Neural progenitor cell (in vitro differentiated cells): ENCODE results near the gene PLAC1. TPM values are rescaled to one million over a fixed set of nuclear protein-coding genes. Genes with fewer than 3 reads are reported as not detected.

Source experiments
- DNase-seq: peaks from one replicate; pipeline ENCODE4 v3.0.0-alpha.2; 2016; ENCODE audit warnings: low spot score
- H2AFZ ChIP-seq: fragments of 200-600 bp; sonication (generic); replicated peaks from 2 replicates; pipeline ENCODE4 v1.6.1; 2016; ENCODE audit warnings: antibody characterized with exemption
- H3F3A ChIP-seq: fragments of 200-600 bp; sonication (generic); 2 replicates; pipeline ENCODE4 v1.6.1; 2016; ENCODE audit warnings: antibody characterized with exemption, low read depth
- H3K27ac ChIP-seq: fragments of 200-600 bp; sonication (generic); 2 replicates; pipeline ENCODE4 v1.5.1; 2016; ENCODE audit warnings: mild to moderate bottlenecking
- H3K27me3 ChIP-seq: fragments of 200-600 bp; sonication (generic); 2 replicates; pipeline ENCODE4 v1.6.1; 2016; ENCODE audit warnings: mild to moderate bottlenecking, moderate library complexity
- H3K36me3 ChIP-seq: fragments of 200-600 bp; sonication (generic); 2 replicates; pipeline ENCODE4 v1.5.1; 2016
- H3K4me1 ChIP-seq: fragments of 200-600 bp; sonication (generic); 2 replicates; pipeline ENCODE4 v1.6.1; 2016; ENCODE audit warnings: mixed run types
- H3K4me2 ChIP-seq: fragments of 200-600 bp; sonication (generic); 2 replicates; pipeline ENCODE4 v1.6.1; 2016
- H3K4me3 ChIP-seq: fragments of 200-600 bp; sonication (generic); 2 replicates; pipeline ENCODE4 v1.5.1; 2016
- H3K79me2 ChIP-seq: fragments of 200-600 bp; sonication (generic); 2 replicates; pipeline ENCODE4 v1.6.1; 2016; ENCODE audit warnings: low read depth
- H3K9ac ChIP-seq: fragments of 200-600 bp; sonication (generic); 2 replicates; pipeline ENCODE4 v1.6.1; 2016
- H3K9me3 ChIP-seq: fragments of 200-600 bp; sonication (generic); 2 replicates; pipeline ENCODE4 v1.5.1; 2016; ENCODE audit warnings: low read depth
- H4K20me1 ChIP-seq: fragments of 200-600 bp; sonication (generic); 2 replicates; pipeline ENCODE4 v1.6.1; 2016; ENCODE audit warnings: low read depth
- H3K27ac Mint-ChIP-seq: 3 replicates; pipeline ENCODE4 v1.8.0; 2021; ENCODE audit warnings: mixed read lengths
- H3K27me3 Mint-ChIP-seq: 2 replicates; pipeline ENCODE4 v1.8.0; 2022; ENCODE audit warnings: low read depth, mild to moderate bottlenecking, inconsistent platforms, moderate library complexity, mixed read lengths; ENCODE audit not compliant: insufficient read depth
- H3K36me3 Mint-ChIP-seq: 3 replicates; pipeline ENCODE4 v1.8.0; 2021; ENCODE audit warnings: mixed read lengths
- H3K4me1 Mint-ChIP-seq: 3 replicates; pipeline ENCODE4 v1.8.0; 2021; ENCODE audit warnings: mixed read lengths
- H3K4me3 Mint-ChIP-seq: 3 replicates; pipeline ENCODE4 v1.8.0; 2021; ENCODE audit warnings: mild to moderate bottlenecking, moderate library complexity, mixed read lengths
- H3K9me3 Mint-ChIP-seq: 3 replicates; pipeline ENCODE4 v1.8.0; 2020; ENCODE audit warnings: mixed read lengths
- EZH2 ChIP-seq: fragments of 200-600 bp; sonication (generic); IDR thresholded peaks from 2 replicates; pipeline ENCODE4 v1.6.1; 2017; ENCODE audit warnings: antibody characterized with exemption, mild to moderate bottlenecking, moderate library complexity
- EZH2phosphoT487 ChIP-seq: fragments of 200-600 bp; sonication (generic); IDR thresholded peaks from 2 replicates; pipeline ENCODE4 v1.6.1; 2017; ENCODE audit warnings: antibody characterized with exemption
- total RNA-seq: library from RNA; depleted of rRNA; stranded (reverse); fragments of >200 nt; gene quantifications from 2 replicates; pipeline ENCODE4 v1.2.3, GENCODE V29; 2015; ENCODE audit warnings: low replicate concordance
- TF ChIP-seq, protein P1 (sequence below): fragments of 200-600 bp; sonication (generic); IDR thresholded peaks from 2 replicates; pipeline ENCODE4 v1.5.1; 2017; ENCODE audit warnings: antibody characterized with exemption, mild to moderate bottlenecking

PLAC1 gene
- total RNA-seq, 1 donor from 2014 or later = not detected

DNA sequence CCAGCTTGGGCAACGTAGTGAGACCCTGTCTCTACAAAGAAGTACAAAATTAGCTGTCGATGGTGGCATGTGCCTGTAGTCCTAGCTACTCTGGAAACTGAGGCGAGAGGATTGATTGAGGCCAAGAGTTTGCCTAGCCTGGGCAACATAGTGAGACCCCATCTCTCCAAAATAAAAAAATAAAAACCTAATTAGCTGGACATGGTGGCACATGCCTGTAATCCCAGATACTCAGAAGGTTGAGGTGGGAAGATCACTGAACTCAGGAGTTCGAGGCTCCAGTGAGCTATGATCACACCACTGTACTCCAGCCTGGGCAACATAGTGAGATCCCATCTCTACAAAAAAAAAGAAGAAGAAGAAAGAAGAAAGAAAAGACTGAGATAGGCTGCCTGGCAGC lies 17.4 kb downstream of the PLAC1 start:
- Histone ChIP-seq H3K27me3 (no peaks in the 10 kb centered on the region), H3K27ac (no peak overlapping the region), H3K9me3 (no peaks in the 10 kb centered on the region), H2AFZ (no peak overlapping the region), H3K4me2 (no peak overlapping the region), H3K79me2 (no peaks in the 10 kb centered on the region), H3K9ac (no peak overlapping the region), H3K4me1 (no peaks in the 10 kb centered on the region), H3F3A (no peaks in the 10 kb centered on the region), H4K20me1 (no peaks in the 10 kb centered on the region), H3K4me3 (no peak overlapping the region), H3K36me3 (no peaks in the 10 kb centered on the region)
- Mint-ChIP-seq H3K9me3 (no peaks in the 10 kb centered on the region), H3K27ac (no peak overlapping the region), H3K36me3 (no peaks in the 10 kb centered on the region), H3K27me3 (no peaks in the 10 kb centered on the region), H3K4me3 (no peak overlapping the region), H3K4me1 (no peaks in the 10 kb centered on the region)
- DNase-seq = no peak
- TF ChIP-seq, protein P1, sequence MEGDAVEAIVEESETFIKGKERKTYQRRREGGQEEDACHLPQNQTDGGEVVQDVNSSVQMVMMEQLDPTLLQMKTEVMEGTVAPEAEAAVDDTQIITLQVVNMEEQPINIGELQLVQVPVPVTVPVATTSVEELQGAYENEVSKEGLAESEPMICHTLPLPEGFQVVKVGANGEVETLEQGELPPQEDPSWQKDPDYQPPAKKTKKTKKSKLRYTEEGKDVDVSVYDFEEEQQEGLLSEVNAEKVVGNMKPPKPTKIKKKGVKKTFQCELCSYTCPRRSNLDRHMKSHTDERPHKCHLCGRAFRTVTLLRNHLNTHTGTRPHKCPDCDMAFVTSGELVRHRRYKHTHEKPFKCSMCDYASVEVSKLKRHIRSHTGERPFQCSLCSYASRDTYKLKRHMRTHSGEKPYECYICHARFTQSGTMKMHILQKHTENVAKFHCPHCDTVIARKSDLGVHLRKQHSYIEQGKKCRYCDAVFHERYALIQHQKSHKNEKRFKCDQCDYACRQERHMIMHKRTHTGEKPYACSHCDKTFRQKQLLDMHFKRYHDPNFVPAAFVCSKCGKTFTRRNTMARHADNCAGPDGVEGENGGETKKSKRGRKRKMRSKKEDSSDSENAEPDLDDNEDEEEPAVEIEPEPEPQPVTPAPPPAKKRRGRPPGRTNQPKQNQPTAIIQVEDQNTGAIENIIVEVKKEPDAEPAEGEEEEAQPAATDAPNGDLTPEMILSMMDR = no peak
- no peak for TF ChIP-seq EZH2phosphoT487
- no peak for TF ChIP-seq EZH2

DNA sequence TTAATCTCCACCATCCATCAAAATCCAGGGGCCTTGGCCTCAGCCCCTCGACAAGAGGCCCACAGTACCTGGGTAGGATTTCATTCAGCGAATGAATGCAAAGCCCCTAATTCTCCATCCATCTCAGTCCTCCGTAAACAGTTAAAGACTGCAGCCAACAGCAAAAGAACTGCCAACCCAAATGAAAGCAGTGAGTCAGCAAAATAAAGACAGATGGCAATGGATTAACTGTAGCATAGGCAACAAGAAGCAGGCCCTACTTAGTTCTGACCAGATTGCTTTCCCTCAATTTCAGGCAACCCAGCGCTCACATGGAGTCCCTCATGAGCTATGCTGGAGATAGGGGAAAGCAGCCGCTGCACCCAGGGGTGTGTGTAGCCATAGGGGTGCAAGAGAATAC lies 21.4 kb downstream of the PLAC1 start:
- Mint-ChIP-seq H3K4me1 (peaks cover 5% of the 10 kb centered on the region), H3K27me3 (peaks cover 4% of the 10 kb centered on the region), H3K36me3 (no peaks in the 10 kb centered on the region), H3K4me3 (no peak overlapping the region), H3K27ac (no peak overlapping the region), H3K9me3 (no peaks in the 10 kb centered on the region)
- Histone ChIP-seq H3K36me3 (no peaks in the 10 kb centered on the region), H3K4me1 (no peaks in the 10 kb centered on the region), H3K27me3 (no peaks in the 10 kb centered on the region), H2AFZ (no peak overlapping the region), H3K9me3 (no peaks in the 10 kb centered on the region), H4K20me1 (no peaks in the 10 kb centered on the region), H3K79me2 (no peaks in the 10 kb centered on the region), H3K4me2 (no peak overlapping the region), H3K4me3 (no peak overlapping the region), H3K9ac (no peak overlapping the region), H3K27ac (no peak overlapping the region), H3F3A (no peaks in the 10 kb centered on the region)
- DNase-seq = no peak
- TF ChIP-seq EZH2phosphoT487 (no peak), EZH2 (no peak)
- TF ChIP-seq, protein P1 = no peak

DNA sequence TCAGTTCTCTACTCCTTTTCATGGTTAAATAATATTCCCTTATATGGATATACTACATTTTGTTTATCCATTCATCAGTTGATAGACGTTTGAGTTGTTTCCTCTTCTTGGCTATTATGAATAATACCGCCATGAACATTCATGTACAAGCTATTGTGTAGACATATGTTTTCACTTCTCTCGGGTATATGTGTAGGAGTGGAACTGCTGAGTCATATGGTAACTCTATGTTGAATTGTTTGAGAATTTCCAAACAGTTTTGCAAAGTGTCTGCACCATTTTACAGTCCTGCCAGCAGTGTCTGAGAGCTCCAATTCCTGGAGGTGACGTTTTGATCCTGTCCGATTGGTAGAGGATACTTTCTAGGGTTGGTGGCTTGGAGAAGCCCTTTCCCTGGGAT lies 23.6 kb downstream of the PLAC1 start:
- no peak for DNase-seq
- Histone ChIP-seq H3K36me3 (no peaks in the 10 kb centered on the region), H3K27ac (no peak overlapping the region), H3K4me3 (no peak overlapping the region), H3K9ac (no peak overlapping the region), H4K20me1 (no peaks in the 10 kb centered on the region), H3K27me3 (no peaks in the 10 kb centered on the region), H3K4me1 (no peaks in the 10 kb centered on the region), H3K79me2 (no peaks in the 10 kb centered on the region), H2AFZ (no peak overlapping the region), H3K4me2 (no peak overlapping the region), H3F3A (no peaks in the 10 kb centered on the region), H3K9me3 (no peaks in the 10 kb centered on the region)
- Mint-ChIP-seq H3K27me3 (peaks cover 4% of the 10 kb centered on the region), H3K4me1 (peaks cover 11% of the 10 kb centered on the region), H3K9me3 (no peaks in the 10 kb centered on the region), H3K36me3 (no peaks in the 10 kb centered on the region), H3K4me3 (no peak overlapping the region), H3K27ac (no peak overlapping the region)
- TF ChIP-seq EZH2 = no peak
- TF ChIP-seq EZH2phosphoT487 = no peak
- TF ChIP-seq, protein P1 = no peak

DNA sequence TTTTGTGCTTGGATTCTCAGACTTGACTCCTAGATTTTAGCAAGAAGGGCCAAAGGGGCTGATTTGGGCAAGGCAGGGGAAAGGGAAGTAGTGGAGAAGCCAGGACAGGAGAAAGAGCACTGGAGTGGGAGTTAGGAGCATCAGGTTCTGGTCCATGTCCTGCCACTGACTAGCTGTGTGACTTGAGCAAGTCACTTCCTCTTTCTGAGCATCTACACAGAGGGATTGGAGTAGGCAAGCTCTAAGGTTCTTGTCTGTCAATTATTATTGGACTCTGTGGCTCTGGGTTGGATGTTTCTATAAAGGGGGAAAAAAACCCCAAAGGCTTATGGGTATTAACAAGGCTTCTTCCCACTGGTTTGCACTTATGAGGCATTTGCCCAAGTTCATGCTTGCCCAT lies 24.4 kb downstream of the PLAC1 start:
- Histone ChIP-seq H3K9me3 (no peaks in the 10 kb centered on the region), H3F3A (no peaks in the 10 kb centered on the region), H3K79me2 (no peaks in the 10 kb centered on the region), H3K27ac (no peak overlapping the region), H3K9ac (no peak overlapping the region), H3K36me3 (no peaks in the 10 kb centered on the region), H3K27me3 (no peaks in the 10 kb centered on the region), H3K4me3 (no peak overlapping the region), H3K4me1 (no peaks in the 10 kb centered on the region), H2AFZ (no peak overlapping the region), H4K20me1 (no peaks in the 10 kb centered on the region), H3K4me2 (no peak overlapping the region)
- TF ChIP-seq EZH2 (no peak), EZH2phosphoT487 (no peak)
- TF ChIP-seq, protein P1 = no peak
- H3K27me3 Mint-ChIP-seq = peaks cover 4% of the 10 kb centered on the region
- DNase-seq = no peak
- no peaks in the 10 kb centered on the region for H3K36me3 Mint-ChIP-seq
- no peak overlapping the region for H3K27ac Mint-ChIP-seq
- H3K4me1 Mint-ChIP-seq = peaks cover 11% of the 10 kb centered on the region
- no peaks in the 10 kb centered on the region for H3K9me3 Mint-ChIP-seq
- no peak overlapping the region for H3K4me3 Mint-ChIP-seq
